GM18508 (cell line): Measurements from ENCODE around the gene SERPINA5.
"Not testable (repeated sequence)": the region's sequence is repeated elsewhere in the genome, so short reads cannot be mapped to it uniquely, and the experiment has no call there.

Experiments
- ATAC-seq: cut with Tn5 transposase; IDR thresholded peaks from one replicate; pipeline ENCODE4 v1.9.1; 2021; ENCODE audit warnings: moderate number of reproducible peaks; ENCODE audit not compliant: insufficient read depth, unreplicated experiment

The SERPINA5 gene

GRCh38 chr14:94597788-94598187 is 16.6 kb downstream of the SERPINA5 start:
- ATAC-seq, result no peak

- ATAC-seq, result no peak
Measured at GRCh38 chr14:94598506-94598815, 17.2 kb downstream of the SERPINA5 start.

GRCh38 chr14:94598816-94599655 is 17.8 kb downstream of the SERPINA5 start:
- ATAC-seq, result no peak

- no peak for ATAC-seq
Measured at GRCh38 chr14:94599656-94600004, 18.4 kb downstream of the SERPINA5 start.

GRCh38 chr14:94600148-94600545 is 18.9 kb downstream of the SERPINA5 start:
- no peak for ATAC-seq

- no peak for ATAC-seq
Measured at GRCh38 chr14:94601884-94602391, 20.7 kb downstream of the SERPINA5 start.

- no peak for ATAC-seq
Measured at GRCh38 chr14:94602722-94603121, 21.5 kb downstream of the SERPINA5 start.

GRCh38 chr14:94605361-94605760 is 24.1 kb downstream of the SERPINA5 start:
- no peak for ATAC-seq

- not testable (repeated sequence) for ATAC-seq
Measured at GRCh38 chr14:94608966-94609365, 27.7 kb downstream of the SERPINA5 start.

- no peak for ATAC-seq
Measured at GRCh38 chr14:94611179-94611578, 30.0 kb downstream of the SERPINA5 start.

- no peak for ATAC-seq
Measured at GRCh38 chr14:94612174-94612573, 30.9 kb downstream of the SERPINA5 start, which contains the start of gene SERPINA3. Gene SERPINA3 (plus strand): TSS chr14:94612391. CDS start chr14:94614442, 2,051 bp downstream.

- ATAC-seq, result no peak
Measured at GRCh38 chr14:94612580-94613554, 31.6 kb downstream of the SERPINA5 start.

GRCh38 chr14:94613720-94614644 is 32.8 kb downstream of the SERPINA5 start:
- ATAC-seq, result no peak

- ATAC-seq, result no peak
Measured at GRCh38 chr14:94614802-94615201, 33.6 kb downstream of the SERPINA5 start.

- no peak for ATAC-seq
Measured at GRCh38 chr14:94615254-94615653, 34.0 kb downstream of the SERPINA5 start.

GRCh38 chr14:94615823-94616570 is 34.8 kb downstream of the SERPINA5 start:
- no peak for ATAC-seq

GRCh38 chr14:94617366-94617941 is 36.2 kb downstream of the SERPINA5 start:
- ATAC-seq, result no peak

- ATAC-seq, result no peak
Measured at GRCh38 chr14:94617988-94618822, 37.0 kb downstream of the SERPINA5 start.
